ENCODE data around the gene STYXL2. TPM values are rescaled to one million over a fixed set of nuclear protein-coding genes. Genes with fewer than 3 reads are reported as not detected.

The STYXL2 gene
- total RNA-seq, 1 donor from 2014 or later: not detected

- intact Hi-C loops (cut with micrococcal nuclease): loop anchor here (1.0 kb wide), 1 partner anchor 62 kb away; no protein-coding TSS in a partner anchor
Observed at GRCh38 chr1:167128261-167129227, 34.7 kb downstream of the STYXL2 start.

GRCh38 chr1:167130829-167131510 lies 37.1 kb downstream of the STYXL2 start:
- intact Hi-C loops (cut with micrococcal nuclease): no loop called here

- intact Hi-C loops (cut with micrococcal nuclease): no loop called here
Observed at GRCh38 chr1:167132301-167133010, 38.6 kb downstream of the STYXL2 start.

DNA sequence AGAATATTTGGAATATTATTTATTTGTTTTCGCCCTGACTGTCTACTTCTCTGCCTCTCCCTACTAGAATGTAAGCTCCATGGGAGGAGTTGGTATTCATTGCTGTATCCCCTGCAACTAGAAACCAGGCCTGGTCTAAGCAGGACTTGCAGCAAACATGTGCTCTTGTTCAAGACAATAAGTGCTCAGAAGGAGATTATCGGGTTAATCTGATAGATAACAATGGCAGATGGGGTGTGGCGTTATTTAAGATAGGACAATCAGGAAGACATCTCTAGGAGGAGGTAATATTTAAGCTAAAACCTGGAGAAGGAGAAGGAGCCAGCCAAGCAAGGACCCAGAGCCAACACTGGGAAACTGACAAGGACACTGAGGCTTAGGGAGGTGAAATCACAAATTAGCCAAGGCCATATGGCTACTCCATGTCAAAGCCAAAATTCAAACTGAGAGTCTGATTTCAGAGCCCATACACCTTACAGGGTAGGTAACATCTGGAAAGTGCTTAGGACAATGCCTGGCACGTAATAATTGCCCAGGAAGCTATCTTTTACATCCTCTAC lies 41.5 kb downstream of the STYXL2 start:
- intact Hi-C loops (cut with micrococcal nuclease): no loop called here

GRCh38 chr1:167136191-167136614 lies 42.3 kb downstream of the STYXL2 start:
- intact Hi-C loops (cut with micrococcal nuclease): no loop called here

GRCh38 chr1:167136806-167137205 lies 42.9 kb downstream of the STYXL2 start:
- intact Hi-C loops (cut with micrococcal nuclease): no loop called here

DNA sequence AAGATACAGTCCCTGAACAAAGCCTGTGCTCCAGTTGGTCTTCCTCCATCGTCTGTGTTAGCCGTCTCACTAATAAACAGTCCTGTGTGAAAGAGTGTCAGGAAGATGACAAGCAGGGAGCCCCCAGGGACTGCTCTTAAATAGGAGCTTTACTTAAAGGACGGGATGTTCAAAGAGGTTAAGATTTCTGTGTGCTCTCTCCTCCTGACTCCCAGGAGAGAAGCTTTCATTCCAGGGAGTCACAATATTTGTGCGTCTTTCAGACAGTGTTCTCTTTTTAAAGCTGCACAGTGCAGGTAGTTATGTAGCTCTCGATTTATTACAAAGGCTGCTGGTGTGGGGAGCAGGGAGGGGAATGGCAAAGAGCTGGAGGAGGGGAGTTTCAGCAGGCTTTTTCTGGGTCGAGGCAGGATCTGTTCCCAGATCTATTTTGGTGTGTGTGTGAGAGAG lies 43.5 kb downstream of the STYXL2 start:
- intact Hi-C loops (cut with micrococcal nuclease): no loop called here

GRCh38 chr1:167137793-167138510 lies 44.1 kb downstream of the STYXL2 start:
- intact Hi-C loops (cut with micrococcal nuclease): no loop called here

DNA sequence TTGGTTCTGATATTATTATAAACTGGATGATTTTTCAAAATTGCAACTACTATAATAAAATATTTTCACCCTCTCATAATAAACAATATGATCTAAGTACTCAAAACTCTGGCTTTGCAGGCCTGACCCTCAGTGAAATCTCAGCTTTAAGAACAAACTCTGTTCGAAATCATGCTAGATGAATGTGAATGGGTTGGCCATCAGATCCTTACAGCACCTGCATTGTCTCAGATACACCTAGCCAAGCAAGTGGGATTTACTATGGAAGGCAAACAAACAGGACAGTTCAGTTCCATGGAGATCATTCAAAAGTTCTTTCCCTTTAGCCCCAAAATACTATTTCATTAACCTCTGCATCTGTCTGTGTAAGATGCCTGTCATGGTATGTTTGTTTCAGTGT lies 44.8 kb downstream of the STYXL2 start:
- intact Hi-C loops (cut with micrococcal nuclease): no loop called here

- intact Hi-C loops (cut with micrococcal nuclease): no loop called here
Observed at GRCh38 chr1:167141963-167142362, 48.1 kb downstream of the STYXL2 start.

Other genes with a start within 250 kb of the STYXL2 start
- gene TADA1, start 217.8 kb upstream of the STYXL2 start, total RNA-seq: 14.6 and 15.8 TPM in 2 replicates
- 8.4 and 9.0 TPM in 2 replicates for gene ILDR2, start 118.5 kb upstream of the STYXL2 start, total RNA-seq
- gene MAEL, start 104.8 kb upstream of the STYXL2 start, total RNA-seq: not detected in 2 replicates
- 3.4 and 3.9 TPM in 2 replicates for gene GPA33, start 3.7 kb upstream of the STYXL2 start, total RNA-seq
- 16.6 and 20.0 TPM in 2 replicates for gene POU2F1, start 126.8 kb downstream of the STYXL2 start, total RNA-seq